Gastrocnemius medialis (tissue), 4 donors: ENCODE measurements around the gene POMT2.

Experiments
- CTCF ChIP-seq, 5 experiments: fragments of 450-650 bp in 3 of 5; fragments of 200-600 bp in 2 of 5; sonication (generic) in 2 of 5; IDR thresholded peaks in 4 of 5; conservative IDR thresholded peaks in 1 of 5; 1 replicate in 4 of 5; 2 replicates in 1 of 5; pipeline ENCODE4 v1.5.1; 2016 to 2019; ENCODE audit warnings: antibody characterized with exemption in 5 of 5, mild to moderate bottlenecking in 3 of 5, moderate library complexity in 3 of 5
- POLR2A ChIP-seq, 2 donors: fragments of 450-650 bp; IDR thresholded peaks; one replicate each; pipeline ENCODE4 v1.6.1; 2017; ENCODE audit warnings: antibody characterized with exemption in 2 of 2, mild to moderate bottlenecking in 2 of 2, moderate library complexity in 2 of 2

DNA sequence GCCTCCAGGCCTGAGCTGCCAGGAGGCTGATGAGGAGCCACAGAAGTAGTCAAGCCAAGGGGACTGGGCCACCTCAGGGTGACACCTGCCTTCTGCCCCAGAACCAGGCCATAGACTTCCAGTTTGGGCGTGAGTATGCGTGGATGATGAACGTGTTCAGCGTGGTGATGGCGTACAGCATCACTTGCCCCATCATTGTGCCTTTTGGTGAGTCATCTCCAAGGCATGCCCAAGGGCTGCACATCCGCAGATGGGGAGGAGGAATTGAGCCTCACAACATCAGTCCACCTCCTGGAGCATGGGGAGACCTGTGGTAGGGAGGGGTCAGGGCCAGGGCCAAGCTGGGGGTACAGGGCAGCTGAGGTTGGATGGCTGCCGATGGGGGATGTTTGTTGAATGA is 72.0 kb downstream of the POMT2 start:
- no peak for TF ChIP-seq POLR2A (IDR thresholded peaks at IDR 0.05)
- TF ChIP-seq CTCF (IDR thresholded peaks at IDR 0.05 in 4 of 5, conservative IDR thresholded peaks at IDR 0.05 in 1 of 5) = no peak
